Sciatic nerve (tissue), 2 donors: ENCODE measurements around the gene GARRE1. TPM values are rescaled to one million over a fixed set of nuclear protein-coding genes. Genes with fewer than 3 reads are reported as not detected.
A peak's percentile ranks its signal among the peaks of the same experiment; 100 is the strongest.
"Not testable (repeated sequence)": the region's sequence is repeated elsewhere in the genome, so short reads cannot be mapped to it uniquely, and the experiment has no call there.

Source experiments
- ATAC-seq: fragments of 200-7000 bp; cut with Tn5 transposase; one replicate; pipeline ENCODE4 v1.9.1; 2020; ENCODE audit warnings: mild to moderate bottlenecking, moderate library complexity
- DNase-seq: peaks from one replicate; pipeline ENCODE4 v3.0.0-alpha.2; 2020; ENCODE audit warnings: low spot score
- intact Hi-C: fragments of 100-400 bp; cut with DNase I; formaldehyde crosslinking; loops from one replicate; pipeline ENCODE4 v1.14.2; 2022
- total RNA-seq: library from RNA; stranded (reverse); fragmentation: NEBNext Ultra II Directional; extraction: Animal tissue kit (Norgen Biotek cat#: 25700); gene quantifications from one replicate; pipeline ENCODE4 v1.2.1, GENCODE V29; 2021
- donor health status: DM: no; HTN: no; CAD: no.
- donor health status: DM: no; HTN: no; CAD: no.

The GARRE1 gene
- total RNA-seq, 1 donor from 2014 or later = 59.9 TPM

DNA sequence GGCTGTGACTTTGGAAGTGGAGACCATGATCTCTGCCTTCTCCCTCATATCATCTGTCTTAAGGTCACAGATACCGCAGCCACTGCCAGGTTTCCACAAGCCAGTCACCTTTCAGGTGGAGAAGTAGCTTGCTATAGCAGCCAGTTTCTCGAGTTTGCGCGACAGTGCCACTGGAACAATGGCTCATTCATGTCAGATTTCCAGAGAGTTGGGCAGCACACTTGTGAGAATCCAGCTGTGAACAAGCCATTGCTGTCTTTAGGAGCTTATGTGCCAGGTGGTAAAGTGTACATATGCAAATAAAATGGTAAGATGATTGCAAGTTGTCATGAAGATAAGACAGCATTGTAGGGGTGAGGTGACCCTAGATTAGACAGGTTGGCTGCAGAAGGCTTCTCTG is 22.3 kb downstream of the GARRE1 start:
- ATAC-seq (no peak), DNase-seq (no peak)
- intact Hi-C loops = no loop called here

DNA sequence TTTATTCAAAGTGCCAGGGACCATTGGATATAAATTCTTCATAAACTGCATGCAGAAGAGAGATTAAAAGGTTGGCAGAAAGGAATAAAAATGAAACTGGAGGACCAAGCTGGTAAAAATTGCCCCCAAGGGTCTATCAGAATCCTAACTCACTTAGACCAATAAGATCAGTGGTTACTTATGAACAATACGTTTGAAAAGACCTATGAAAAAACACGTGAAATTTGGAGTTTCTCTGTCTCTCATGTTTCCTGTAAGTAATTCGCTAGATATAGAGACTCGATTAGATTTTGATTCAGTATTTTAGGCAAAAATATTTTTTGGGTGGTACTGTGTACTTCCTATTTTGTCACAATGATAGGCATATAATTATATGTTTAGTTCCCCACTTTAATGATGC is 22.9 kb downstream of the GARRE1 start:
- no peak for ATAC-seq
- intact Hi-C loops = no loop called here
- no peak for DNase-seq

DNA sequence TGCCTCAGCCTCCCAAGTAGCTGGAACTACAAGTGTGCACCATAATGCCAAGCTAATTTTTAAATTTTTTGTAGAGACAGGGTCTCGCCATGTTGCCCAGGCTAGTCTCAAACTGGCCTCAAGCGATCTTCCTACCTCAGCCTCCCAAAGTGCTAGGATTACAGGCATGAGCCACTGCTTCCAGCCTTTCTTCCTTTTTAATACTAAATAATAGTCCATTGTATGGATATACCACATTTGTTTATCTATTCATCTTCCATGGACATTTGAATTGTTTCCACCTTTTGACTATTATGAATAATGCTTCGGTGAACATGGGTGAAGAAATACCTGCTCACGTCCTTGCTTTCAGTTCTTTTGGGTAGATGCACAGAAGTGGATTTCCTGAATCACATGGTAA is 24.4 kb downstream of the GARRE1 start:
- intact Hi-C loops = no loop called here
- ATAC-seq = no peak
- DNase-seq = no peak

DNA sequence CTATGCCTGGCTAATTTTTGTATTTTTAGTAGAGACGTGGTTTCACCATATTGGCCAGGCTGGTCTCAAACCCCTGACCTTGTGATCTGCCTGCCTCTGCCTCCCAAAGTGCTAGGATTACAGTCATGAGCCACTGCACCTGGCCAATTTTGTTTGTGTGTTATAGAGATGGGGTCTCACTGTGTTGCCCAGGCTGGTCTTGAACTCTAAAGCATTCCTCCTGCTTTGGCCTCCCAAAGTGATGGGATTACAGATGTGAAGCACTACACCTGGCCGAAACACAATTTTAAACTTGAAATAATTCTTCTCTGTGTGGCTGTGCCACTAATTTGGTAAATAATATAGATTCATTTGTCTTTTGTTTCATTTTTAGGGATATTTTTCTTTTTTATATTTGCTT is 27.1 kb downstream of the GARRE1 start:
- intact Hi-C loops, ATAC-seq, DNase-seq: not testable (repeated sequence)

DNA sequence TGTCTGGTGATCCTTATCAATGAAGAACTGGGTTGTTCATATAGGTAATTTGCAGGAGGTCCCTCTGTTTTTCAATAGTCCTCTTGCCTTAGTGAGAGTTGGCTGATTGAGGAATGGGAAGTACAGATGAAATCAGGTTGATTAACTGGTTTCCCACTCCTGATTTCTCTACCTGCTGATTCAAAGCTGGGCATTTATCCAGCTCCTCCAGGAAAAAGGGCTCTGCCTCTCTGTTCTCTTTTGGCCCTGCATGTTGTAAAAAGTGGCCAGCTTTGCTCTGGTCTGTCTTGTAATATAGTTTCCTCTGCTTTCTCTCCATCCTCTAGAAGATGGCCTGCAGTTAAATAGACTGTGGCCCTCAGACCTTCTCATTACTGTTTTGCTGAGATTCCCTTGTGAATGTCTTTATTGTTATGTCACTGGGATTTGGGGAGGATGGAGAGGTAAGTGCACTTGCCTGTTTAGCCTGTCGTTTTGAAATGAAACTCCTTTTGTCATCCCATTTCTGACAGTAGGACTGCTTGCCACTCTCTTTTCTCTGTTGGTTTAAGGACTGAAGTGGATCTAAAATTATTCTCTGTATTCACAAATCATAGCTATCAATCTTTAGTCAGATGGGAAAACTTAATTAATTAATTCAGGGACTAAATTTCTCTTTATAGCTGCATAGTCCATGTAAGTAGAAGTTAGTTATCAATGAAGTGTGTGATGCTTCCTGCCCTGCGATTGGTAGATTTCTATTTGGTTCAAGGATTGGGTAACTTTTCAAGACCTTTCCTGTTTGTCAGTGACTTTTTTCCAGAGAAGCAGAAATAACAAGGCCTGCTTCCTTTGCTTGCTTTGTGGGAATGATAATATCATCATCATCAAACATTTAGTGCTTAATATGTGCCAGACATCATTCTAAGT is 28.5 kb downstream of the GARRE1 start:
- intact Hi-C loops = no loop called here
- no peak for DNase-seq
- ATAC-seq = no peak

DNA sequence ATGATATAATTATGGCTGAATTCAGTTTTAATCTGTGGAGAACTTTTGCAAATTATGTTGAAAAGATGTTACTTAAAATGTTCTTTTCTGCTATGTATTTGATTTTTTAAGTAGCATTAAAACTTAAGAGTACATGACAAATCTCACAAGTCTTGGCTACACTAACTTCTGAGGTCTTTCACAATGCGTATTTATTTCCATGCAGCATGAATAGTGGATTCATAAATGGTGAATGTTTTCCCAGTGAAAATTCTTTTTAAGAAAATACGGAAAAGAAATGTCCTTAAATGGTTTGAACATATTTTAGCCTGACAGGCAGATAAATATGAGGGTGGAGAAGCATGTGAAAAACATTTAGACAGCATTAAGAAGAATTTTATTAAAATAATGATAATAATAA is 30.2 kb downstream of the GARRE1 start:
- no peak for DNase-seq
- intact Hi-C loops = no loop called here
- peak; percentile 64 for ATAC-seq

DNA sequence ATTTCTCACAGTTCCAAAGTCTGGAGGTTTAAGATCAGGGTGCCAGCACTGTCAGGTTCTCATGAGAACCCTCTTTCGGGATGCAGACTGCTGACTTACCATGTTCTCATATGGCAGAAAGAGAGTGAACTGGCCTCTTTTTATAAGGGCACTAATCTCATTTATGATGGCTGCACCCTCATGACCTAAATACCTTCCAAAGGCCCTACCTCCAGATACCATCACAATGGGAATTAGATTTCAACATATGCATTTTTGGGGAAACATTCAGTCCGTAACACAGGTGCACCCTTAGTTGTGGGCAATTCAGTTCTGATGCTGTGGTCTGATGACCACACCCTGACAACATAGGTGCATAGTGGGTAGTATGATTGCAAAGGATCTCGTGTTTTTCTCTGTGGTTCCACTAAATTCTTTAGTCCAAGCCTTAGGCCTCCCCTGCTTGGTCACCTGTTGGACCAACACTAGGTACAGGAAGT is 33.3 kb downstream of the GARRE1 start:
- DNase-seq (no peak), ATAC-seq (no peak)
- intact Hi-C loops = no loop called here

DNA sequence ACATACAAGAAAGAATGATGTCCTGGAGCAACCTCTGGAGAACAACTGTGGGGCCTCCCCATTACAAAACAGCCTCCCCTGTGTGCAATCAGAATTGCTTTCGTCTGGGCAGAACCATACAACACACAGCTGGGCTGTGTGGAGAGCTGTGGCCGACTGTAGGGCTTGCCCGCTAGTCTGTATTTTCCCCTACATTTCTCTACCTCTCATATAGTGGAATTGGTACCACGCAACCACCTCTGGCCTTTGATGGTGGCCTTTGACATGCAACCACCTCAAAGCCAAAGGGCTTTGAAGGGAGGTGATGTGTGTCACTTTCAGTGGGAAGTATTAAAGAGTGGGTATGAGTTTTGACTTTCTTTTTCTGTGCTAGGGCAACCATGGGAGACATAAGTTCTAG is 34.0 kb downstream of the GARRE1 start:
- intact Hi-C loops = no loop called here
- no peak for DNase-seq
- ATAC-seq = no peak

DNA sequence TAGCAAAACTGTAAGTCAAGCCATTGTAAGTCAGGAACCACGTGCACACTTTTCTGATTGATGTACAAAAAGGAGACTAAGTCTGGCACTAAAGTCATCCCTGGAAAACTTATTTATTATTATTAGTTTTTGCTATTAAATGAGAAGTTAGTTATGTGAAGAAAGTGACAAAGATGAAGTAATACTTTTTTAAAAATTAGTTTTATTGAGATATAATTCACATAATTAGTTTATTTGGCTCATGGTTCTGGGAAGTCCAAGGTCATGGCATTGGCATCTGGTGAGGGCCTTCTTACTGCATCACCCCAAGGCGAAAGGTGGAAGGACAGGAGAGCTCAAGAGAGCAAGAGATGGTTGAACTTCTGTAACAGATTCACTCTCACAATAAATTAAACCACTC is 36.9 kb downstream of the GARRE1 start:
- DNase-seq (no peak), ATAC-seq (no peak)
- intact Hi-C loops = no loop called here

DNA sequence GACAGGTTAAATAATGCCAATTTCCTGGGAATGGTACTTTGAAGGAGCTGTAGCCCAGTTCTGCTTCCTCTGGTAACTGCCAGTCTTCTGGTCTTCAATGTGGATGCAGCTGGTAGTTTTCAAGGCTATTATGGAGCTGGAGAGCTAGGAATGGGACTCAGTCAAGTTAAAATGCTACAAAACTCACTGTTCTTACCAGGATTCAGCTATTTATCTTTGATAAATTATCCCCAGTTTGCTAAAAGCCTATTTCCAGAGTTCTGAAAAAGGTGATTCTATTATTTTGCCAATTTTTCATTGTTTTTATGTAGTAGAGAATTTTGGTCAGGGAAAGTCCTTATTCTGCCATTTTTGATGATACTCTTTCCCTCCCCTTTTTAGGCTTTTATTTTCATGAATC is 40.7 kb downstream of the GARRE1 start:
- ATAC-seq (no peak), DNase-seq (no peak)
- intact Hi-C loops = no loop called here

DNA sequence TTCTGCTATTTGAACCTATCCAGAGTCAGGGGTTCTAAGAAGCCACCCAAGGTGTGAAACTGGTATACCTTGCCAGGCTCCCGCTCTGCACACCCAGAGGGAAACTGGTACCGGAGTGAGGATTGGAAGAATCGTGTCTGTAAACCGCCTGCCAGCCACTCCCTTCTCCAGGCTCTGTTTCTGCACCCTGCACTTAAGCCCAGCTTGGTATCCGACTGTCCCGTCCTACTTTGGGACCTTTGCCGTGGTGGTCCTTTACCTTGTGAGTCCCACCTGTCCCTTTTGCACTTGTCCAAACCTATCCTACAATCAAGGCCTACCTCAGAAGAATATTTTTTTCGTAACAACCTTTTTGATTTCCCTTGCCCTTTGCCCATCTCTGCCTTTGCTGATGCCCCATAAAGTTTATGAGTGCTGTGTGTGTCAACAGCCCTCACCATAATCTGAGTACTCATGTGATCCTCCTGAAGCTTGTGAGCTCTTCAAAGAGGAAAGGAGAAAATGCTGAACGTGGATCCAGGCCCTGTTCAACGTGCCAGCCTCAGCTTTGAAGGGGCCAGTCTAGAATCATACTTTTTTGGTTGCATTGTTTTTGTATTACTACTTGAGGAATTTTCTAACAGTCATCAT is 44.7 kb downstream of the GARRE1 start:
- DNase-seq = no peak
- no peak for ATAC-seq
- intact Hi-C loops = no loop called here

DNA sequence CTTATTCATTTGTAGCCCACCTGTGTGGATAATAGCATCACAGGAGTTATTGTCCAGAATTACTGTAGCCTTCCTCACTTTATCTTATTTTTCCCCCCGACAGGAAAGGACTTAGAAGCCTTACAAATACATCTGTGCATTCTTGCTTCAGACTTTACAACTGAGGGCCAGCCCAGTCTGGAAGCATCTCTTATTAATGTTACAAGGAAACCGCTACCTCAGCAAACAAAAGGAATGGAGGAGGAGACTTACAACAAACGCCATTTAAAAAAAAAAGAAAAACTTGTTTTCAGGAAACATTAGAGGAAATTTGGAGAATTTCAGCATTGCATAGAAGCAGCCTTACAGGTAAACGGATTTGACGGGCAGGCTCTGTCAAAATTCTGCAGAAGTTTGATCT is 45.2 kb downstream of the GARRE1 start:
- no peak for DNase-seq
- ATAC-seq = no peak
- intact Hi-C loops = no loop called here

DNA sequence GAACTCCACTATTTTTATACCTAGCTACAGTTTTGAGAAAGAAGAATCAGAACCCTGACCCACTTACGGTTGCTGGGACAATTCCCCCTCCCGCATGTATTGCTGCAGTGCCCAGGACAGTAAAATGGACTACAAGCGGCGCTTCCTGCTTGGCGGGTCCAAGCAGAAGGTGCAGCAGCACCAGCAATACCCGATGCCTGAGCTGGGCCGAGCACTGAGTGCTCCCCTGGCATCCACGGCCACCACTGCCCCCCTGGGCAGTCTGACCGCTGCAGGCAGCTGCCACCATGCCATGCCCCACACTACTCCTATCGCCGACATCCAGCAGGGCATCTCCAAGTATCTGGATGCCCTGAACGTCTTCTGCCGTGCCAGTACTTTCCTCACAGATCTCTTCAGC is 46.0 kb downstream of the GARRE1 start:
- ATAC-seq = no peak
- DNase-seq = no peak
- intact Hi-C loops = no loop called here

DNA sequence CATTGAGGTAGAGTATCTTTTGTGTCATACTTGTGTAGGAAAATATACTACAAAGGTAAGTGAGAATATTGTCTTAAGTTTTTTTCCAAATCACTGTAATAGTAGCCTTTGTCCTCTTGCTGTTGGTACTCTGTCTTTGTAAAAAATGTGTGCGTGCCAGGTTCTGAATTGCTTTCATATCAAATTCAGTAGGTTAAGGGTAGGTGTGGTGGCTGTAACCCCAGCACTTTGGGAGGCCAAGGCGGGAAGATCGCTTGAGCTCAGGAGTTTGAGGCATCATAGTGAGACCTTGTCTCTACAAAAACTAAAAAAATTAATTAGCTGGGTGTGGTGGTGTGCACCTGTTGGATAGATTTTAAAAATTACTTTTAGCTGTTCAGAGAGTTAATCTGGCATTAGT is 46.6 kb downstream of the GARRE1 start:
- no peak for DNase-seq
- intact Hi-C loops = no loop called here
- ATAC-seq = no peak

Other genes with a start within 250 kb of the GARRE1 start
- gene LSM14A, start 82.0 kb upstream of the GARRE1 start, total RNA-seq = 109 TPM
- gene GPI, start 110.6 kb downstream of the GARRE1 start, total RNA-seq = 152 TPM
- gene PDCD2L, start 149.8 kb downstream of the GARRE1 start, total RNA-seq = 11.6 TPM
- gene UBA2, start 173.8 kb downstream of the GARRE1 start, total RNA-seq = 84.0 TPM
- gene WTIP, start 227.2 kb downstream of the GARRE1 start, total RNA-seq = 50.1 TPM